Left ventricle myocardium inferior (tissue), 1 donor: Measurements from ENCODE around the gene PTPN21. TPM values are rescaled to one million over a fixed set of nuclear protein-coding genes. Genes with fewer than 3 reads are reported as not detected.
A peak's percentile ranks its signal among the peaks of the same experiment; 100 is the strongest.

Experiments used
- DNase-seq: peaks from one replicate; pipeline ENCODE4 v3.0.0-alpha.2; 2020
- H3K27ac ChIP-seq: fragments of 200-600 bp; replicated peaks from 2 replicates; pipeline ENCODE4 v1.8.0; 2021
- H3K27me3 ChIP-seq: fragments of 200-600 bp; 2 replicates; pipeline ENCODE4 v1.8.0; 2021; ENCODE audit warnings: low read depth
- H3K36me3 ChIP-seq: fragments of 200-600 bp; 2 replicates; pipeline ENCODE4 v1.8.0; 2021
- H3K4me1 ChIP-seq: fragments of 200-600 bp; 2 replicates; pipeline ENCODE4 v1.8.0; 2021
- H3K4me3 ChIP-seq: fragments of 200-600 bp; 2 replicates; pipeline ENCODE4 v1.8.0; 2021; ENCODE audit warnings: mild to moderate bottlenecking, moderate library complexity
- H3K9me3 ChIP-seq: fragments of 200-600 bp; replicated peaks from 2 replicates; pipeline ENCODE4 v1.8.0; 2021
- intact Hi-C: fragments of 100-400 bp; cut with micrococcal nuclease; formaldehyde crosslinking; loops from one replicate; pipeline ENCODE4 v1.11.0; 2022
- long read RNA-seq: library from polyadenylated mRNA; unstranded; transcript quantifications from one replicate; pipeline ENCODE4 v2.0.0, GENCODE V29; 2021
- total RNA-seq: library from RNA; stranded (reverse); fragmentation: NEBNext Ultra II Directional; extraction: Animal tissue kit (Norgen Biotek cat#: 25700); gene quantifications from one replicate; pipeline ENCODE4 v1.2.1, GENCODE V29; 2021
- TF ChIP-seq, protein P1 (sequence below): fragments of 200-600 bp; IDR thresholded peaks from 2 replicates; pipeline ENCODE4 v1.8.0; 2021; ENCODE audit warnings: antibody characterized with exemption, mild to moderate bottlenecking, borderline replicate concordance
- donor health status: DM: no; HTN: yes; CAD: no; lungs with severe emphysema.

The PTPN21 gene
- 42.3 TPM for total RNA-seq
- long read RNA-seq, full-length matches to known transcripts = 1 of 54 reads
- long read RNA-seq, partial matches to known transcripts = 47 of 54 reads
- long read RNA-seq, other reads (novel, unspliced or antisense) = 6 of 54 reads

DNA sequence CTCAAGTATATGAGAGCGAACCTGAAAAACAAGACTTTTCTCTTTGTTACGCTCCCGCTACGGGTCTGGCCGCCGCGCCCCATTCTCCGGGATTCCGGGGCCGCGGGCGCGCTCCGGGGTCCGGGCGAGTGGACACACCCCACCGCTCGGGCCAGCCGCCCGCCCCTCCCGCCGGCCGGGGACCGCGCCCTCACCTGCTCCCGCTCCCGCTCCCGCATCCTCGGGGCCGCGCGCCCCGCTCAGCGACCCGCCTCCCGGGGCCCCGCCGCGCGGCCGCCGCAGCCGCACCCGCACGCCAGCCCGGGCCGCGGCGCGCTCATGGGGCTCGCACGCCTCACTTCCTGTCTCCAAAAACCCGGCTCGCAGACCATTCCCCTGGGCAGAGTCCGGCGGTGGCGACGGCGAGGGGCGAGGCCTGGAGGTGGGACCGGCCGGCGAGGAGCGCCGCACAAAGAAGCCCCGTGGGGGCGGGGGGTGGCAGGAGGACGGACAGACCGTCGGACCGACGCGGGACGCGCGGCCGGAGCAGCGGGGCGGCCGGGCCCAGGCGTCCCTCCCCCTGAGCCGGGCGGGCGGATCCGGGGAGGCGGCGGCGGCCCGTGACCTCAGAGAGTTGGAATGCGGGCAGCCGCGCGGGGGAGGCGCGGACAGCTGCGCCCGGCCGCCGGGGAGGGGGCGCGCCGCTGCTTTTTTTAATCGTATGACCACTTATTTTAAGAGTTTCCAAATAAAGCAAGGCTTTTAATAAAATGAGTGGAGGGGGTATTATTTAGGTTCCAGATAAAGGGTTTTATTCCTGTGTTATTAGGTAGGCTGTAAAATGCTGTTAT is at the start of gene PTPN21:
TSS of gene PTPN21 (minus strand) at position 551 of the 830 bp plus-strand sequence. CDS start 4,590 bp downstream, outside the sequence.
- H3K4me3 ChIP-seq = peak within 1 kb of the TSS; percentile 83
- TF ChIP-seq, protein P1, sequence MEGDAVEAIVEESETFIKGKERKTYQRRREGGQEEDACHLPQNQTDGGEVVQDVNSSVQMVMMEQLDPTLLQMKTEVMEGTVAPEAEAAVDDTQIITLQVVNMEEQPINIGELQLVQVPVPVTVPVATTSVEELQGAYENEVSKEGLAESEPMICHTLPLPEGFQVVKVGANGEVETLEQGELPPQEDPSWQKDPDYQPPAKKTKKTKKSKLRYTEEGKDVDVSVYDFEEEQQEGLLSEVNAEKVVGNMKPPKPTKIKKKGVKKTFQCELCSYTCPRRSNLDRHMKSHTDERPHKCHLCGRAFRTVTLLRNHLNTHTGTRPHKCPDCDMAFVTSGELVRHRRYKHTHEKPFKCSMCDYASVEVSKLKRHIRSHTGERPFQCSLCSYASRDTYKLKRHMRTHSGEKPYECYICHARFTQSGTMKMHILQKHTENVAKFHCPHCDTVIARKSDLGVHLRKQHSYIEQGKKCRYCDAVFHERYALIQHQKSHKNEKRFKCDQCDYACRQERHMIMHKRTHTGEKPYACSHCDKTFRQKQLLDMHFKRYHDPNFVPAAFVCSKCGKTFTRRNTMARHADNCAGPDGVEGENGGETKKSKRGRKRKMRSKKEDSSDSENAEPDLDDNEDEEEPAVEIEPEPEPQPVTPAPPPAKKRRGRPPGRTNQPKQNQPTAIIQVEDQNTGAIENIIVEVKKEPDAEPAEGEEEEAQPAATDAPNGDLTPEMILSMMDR = no peak
- no peaks in the 10 kb centered on the region for H3K27me3 ChIP-seq
- DNase-seq = peak; percentile 82
- H3K36me3 ChIP-seq = peaks cover 7% of the 10 kb centered on the region
- no peaks in the 10 kb centered on the region for H3K9me3 ChIP-seq
- H3K27ac ChIP-seq = peak within 1 kb of the TSS; percentile 96
- H3K4me1 ChIP-seq = peaks cover 67% of the 10 kb centered on the region
- intact Hi-C loops = no loop called here

DNA sequence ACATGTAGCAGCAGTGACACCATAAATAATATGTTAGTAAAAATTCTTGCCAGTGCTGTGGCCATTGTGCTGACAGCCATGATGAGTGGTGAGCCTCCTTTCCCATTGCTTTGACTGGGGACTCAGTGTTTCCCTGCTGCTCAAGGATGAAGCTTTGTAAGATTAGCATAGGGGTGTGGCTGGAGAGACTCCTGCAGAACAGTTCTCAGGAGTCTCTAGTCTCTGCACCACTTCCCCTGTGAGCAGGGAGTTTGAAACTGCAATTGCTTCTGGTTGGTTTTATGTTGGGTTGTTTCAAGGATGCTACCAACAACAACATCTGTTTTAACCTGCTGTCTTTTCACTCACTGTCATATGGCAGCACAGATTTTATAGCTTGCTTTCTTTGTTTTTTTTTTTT is 49.4 kb upstream of the PTPN21 start:
- H3K4me3 ChIP-seq = no peak overlapping the region
- peaks cover 87% of the 10 kb centered on the region for H3K36me3 ChIP-seq
- H3K4me1 ChIP-seq = no peaks in the 10 kb centered on the region
- DNase-seq = no peak
- no peaks in the 10 kb centered on the region for H3K27me3 ChIP-seq
- intact Hi-C loops = no loop called here
- TF ChIP-seq, protein P1 = no peak
- no peaks in the 10 kb centered on the region for H3K9me3 ChIP-seq
- H3K27ac ChIP-seq = no peak overlapping the region

DNA sequence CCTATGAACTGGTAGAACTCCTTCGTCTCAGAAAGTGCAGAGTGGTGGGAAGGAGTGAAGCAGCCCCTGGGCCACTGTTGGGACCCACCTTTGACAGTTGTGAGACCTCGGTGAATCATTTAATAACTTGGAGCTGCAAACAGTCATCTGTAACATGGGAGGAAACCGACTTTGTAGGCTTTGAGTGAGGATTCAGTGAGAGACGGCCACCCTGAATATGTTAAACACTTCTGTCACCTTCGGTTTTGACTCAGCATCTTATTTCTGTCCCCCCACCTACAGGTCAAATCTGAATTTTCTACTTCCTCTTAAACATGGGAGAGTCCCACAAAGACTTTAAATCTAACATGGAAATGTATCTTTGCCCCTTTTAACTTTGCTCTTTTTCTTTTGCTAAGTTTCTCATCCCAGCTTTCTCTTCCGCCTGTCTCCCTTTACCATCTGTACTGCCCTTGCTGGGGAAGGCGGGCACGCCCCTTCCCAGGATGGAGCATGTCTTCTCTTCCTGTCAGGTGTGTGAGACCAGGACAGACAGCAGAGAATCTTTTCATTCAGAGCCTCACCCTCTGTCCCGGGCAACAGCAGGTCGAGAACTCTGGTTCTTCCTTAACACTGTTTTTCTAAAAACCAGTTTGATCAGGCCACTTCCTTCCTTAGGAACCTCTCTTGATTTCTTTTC is 45.1 kb upstream of the PTPN21 start:
- DNase-seq = no peak
- H3K9me3 ChIP-seq = no peaks in the 10 kb centered on the region
- no peak overlapping the region for H3K27ac ChIP-seq
- no peak overlapping the region for H3K4me3 ChIP-seq
- intact Hi-C loops = no loop called here
- no peaks in the 10 kb centered on the region for H3K27me3 ChIP-seq
- H3K36me3 ChIP-seq = peaks cover 83% of the 10 kb centered on the region
- no peaks in the 10 kb centered on the region for H3K4me1 ChIP-seq
- TF ChIP-seq, protein P1 = no peak

GRCh38 chr14:88599326-88599725 is 44.5 kb upstream of the PTPN21 start:
- intact Hi-C loops = no loop called here
- no peak overlapping the region for H3K27ac ChIP-seq
- no peaks in the 10 kb centered on the region for H3K4me1 ChIP-seq
- no peak for DNase-seq
- H3K36me3 ChIP-seq = peaks cover 80% of the 10 kb centered on the region
- no peaks in the 10 kb centered on the region for H3K27me3 ChIP-seq
- TF ChIP-seq, protein P1 = no peak
- H3K4me3 ChIP-seq = no peak overlapping the region
- no peaks in the 10 kb centered on the region for H3K9me3 ChIP-seq

DNA sequence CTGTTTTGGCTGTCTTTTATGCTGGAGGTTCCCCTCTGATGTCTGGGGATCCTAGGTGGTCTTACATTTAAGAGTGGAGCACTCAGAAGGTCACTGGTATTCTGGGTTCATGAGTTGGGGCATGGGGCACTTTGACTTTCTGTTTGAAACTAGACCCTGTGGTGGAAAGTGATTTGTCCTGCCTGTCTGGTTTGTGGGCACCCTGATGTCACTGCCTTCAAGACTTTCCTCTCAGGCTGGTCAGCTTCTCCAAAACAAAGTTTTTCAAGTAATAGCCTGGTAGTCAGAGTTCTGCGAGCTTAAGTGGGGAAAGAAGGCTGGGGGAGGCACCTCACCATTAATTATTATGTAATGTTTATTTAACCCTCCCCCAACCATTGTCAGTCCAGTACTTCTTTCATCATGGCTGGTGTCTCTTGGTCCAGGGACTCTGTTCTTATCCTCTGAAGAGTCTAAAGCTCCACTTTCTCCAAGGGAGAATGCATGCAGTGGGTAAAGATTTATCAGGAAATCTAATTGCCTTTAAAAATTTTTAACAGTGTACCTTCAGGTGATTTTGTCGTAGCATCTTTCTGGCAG is 43.4 kb upstream of the PTPN21 start:
- no peaks in the 10 kb centered on the region for H3K27me3 ChIP-seq
- H3K36me3 ChIP-seq = peaks cover 69% of the 10 kb centered on the region
- TF ChIP-seq, protein P1 = no peak

More for the DNA sequence above, 43.4 kb upstream of the PTPN21 start:
- no peak for DNase-seq
- Histone ChIP-seq H3K4me1 (no peaks in the 10 kb centered on the region), H3K27ac (no peak overlapping the region), H3K4me3 (no peak overlapping the region), H3K9me3 (no peaks in the 10 kb centered on the region)
- intact Hi-C loops = no loop called here
